Thoracic aorta (tissue), 2 donors: ENCODE measurements around the gene MSH3. TPM values are rescaled to one million over a fixed set of nuclear protein-coding genes. Genes with fewer than 3 reads are reported as not detected.
A peak's percentile ranks its signal among the peaks of the same experiment; 100 is the strongest.

Experiments used
- ATAC-seq: fragments of 150-250 bp; one replicate; pipeline ENCODE4 v1.8.0; 2017; ENCODE audit warnings: low read depth; ENCODE audit not compliant: insufficient number of reproducible peaks, low FRiP score
- DNase-seq: peaks from one replicate; pipeline ENCODE4 v3.0.0-alpha.2; 2020; ENCODE audit warnings: low spot score
- H3K27ac ChIP-seq, 2 donors: fragments of 200-600 bp; sonication (generic); 1 replicate in 1 of 2; 2 replicates in 1 of 2; pipeline ENCODE4 v1.5.1; 2016; ENCODE audit warnings: mild to moderate bottlenecking in 2 of 2, moderate library complexity in 2 of 2
- H3K27me3 ChIP-seq: fragments of 200-600 bp; sonication (generic); replicated peaks from 2 replicates; pipeline ENCODE4 v1.6.0; 2016; ENCODE audit warnings: mild to moderate bottlenecking; ENCODE audit not compliant: insufficient read depth
- H3K36me3 ChIP-seq: fragments of 200-600 bp; sonication (generic); one replicate; pipeline ENCODE4 v1.5.1; 2016
- H3K4me1 ChIP-seq, 2 donors: fragments of 200-600 bp; sonication (generic); 1 replicate in 1 of 2; 2 replicates in 1 of 2; pipeline versions ENCODE4 v1.5.1 to v1.6.0; 2016; ENCODE audit warnings: low read depth in 2 of 2, mild to moderate bottlenecking in 1 of 2; ENCODE audit not compliant: control insufficient read depth in 1 of 2
- H3K4me3 ChIP-seq: fragments of 200-600 bp; sonication (generic); 2 replicates; pipeline ENCODE4 v1.5.1; 2016; ENCODE audit warnings: mild to moderate bottlenecking
- H3K9me3 ChIP-seq: fragments of 200-600 bp; sonication (generic); 2 replicates; pipeline ENCODE4 v1.5.1; 2016
- total RNA-seq, 2 donors: library from RNA; depleted of rRNA; stranded (reverse); fragments of >200 nt; gene quantifications; one replicate each; pipeline versions ENCODE4 v1.1.0 to v1.2.3, GENCODE V29; 2016
- TF ChIP-seq, protein P1 (sequence below): fragments of 200-600 bp; sonication (generic); IDR thresholded peaks from one replicate; pipeline ENCODE4 v1.5.1; 2019; ENCODE audit warnings: antibody characterized with exemption

MSH3 gene
- total RNA-seq, 2 donors from 2014 or later: 12.3 to 12.9 TPM

DNA sequence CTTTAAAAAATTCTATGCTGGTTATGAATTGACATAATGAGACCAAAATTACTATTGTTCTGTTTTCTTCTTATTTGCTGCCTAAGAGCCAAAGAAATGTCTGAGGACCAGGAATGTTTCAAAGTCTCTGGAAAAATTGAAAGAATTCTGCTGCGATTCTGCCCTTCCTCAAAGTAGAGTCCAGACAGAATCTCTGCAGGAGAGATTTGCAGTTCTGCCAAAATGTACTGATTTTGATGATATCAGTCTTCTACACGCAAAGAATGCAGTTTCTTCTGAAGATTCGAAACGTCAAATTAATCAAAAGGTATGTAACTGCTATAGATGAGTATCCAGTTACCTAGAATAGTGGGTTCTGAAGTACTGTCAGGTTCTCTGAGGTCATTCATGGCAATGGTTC lies 10.6 kb downstream of the MSH3 start:
- Histone ChIP-seq H3K36me3 (no peaks in the 10 kb centered on the region), H3K9me3 (no peaks in the 10 kb centered on the region), H3K27ac (no peak overlapping the region), H3K4me3 (no peak overlapping the region), H3K27me3 (no peaks in the 10 kb centered on the region), H3K4me1 (no peaks in the 10 kb centered on the region)
- DNase-seq: no peak
- no peak for ATAC-seq
- TF ChIP-seq, protein P1, sequence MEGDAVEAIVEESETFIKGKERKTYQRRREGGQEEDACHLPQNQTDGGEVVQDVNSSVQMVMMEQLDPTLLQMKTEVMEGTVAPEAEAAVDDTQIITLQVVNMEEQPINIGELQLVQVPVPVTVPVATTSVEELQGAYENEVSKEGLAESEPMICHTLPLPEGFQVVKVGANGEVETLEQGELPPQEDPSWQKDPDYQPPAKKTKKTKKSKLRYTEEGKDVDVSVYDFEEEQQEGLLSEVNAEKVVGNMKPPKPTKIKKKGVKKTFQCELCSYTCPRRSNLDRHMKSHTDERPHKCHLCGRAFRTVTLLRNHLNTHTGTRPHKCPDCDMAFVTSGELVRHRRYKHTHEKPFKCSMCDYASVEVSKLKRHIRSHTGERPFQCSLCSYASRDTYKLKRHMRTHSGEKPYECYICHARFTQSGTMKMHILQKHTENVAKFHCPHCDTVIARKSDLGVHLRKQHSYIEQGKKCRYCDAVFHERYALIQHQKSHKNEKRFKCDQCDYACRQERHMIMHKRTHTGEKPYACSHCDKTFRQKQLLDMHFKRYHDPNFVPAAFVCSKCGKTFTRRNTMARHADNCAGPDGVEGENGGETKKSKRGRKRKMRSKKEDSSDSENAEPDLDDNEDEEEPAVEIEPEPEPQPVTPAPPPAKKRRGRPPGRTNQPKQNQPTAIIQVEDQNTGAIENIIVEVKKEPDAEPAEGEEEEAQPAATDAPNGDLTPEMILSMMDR: no peak

DNA sequence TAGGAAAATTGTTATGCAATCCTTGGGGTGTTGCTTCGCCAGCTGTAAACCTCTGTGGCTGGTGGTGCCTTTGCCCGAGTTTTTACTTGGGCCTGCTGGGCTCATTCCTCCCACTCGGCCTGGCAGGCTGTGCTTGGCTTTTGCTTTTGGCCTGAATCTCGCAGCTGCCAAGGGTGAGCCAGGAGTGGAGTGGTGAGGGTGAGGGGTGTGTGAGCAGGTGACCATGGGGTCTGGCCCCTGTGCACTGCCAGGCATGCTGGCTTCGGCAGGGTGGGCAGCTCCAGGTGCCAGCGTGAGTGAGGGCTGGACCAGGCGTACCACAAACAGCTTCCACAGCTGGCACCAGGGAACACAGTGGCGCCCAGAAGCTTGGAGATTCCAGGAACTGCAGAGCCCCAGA lies 12.9 kb downstream of the MSH3 start:
- TF ChIP-seq, protein P1: no peak
- Histone ChIP-seq H3K27ac (no peak overlapping the region), H3K27me3 (no peaks in the 10 kb centered on the region), H3K36me3 (no peaks in the 10 kb centered on the region), H3K4me3 (no peak overlapping the region), H3K9me3 (no peaks in the 10 kb centered on the region), H3K4me1 (no peaks in the 10 kb centered on the region)
- no peak for ATAC-seq
- DNase-seq: no peak

DNA sequence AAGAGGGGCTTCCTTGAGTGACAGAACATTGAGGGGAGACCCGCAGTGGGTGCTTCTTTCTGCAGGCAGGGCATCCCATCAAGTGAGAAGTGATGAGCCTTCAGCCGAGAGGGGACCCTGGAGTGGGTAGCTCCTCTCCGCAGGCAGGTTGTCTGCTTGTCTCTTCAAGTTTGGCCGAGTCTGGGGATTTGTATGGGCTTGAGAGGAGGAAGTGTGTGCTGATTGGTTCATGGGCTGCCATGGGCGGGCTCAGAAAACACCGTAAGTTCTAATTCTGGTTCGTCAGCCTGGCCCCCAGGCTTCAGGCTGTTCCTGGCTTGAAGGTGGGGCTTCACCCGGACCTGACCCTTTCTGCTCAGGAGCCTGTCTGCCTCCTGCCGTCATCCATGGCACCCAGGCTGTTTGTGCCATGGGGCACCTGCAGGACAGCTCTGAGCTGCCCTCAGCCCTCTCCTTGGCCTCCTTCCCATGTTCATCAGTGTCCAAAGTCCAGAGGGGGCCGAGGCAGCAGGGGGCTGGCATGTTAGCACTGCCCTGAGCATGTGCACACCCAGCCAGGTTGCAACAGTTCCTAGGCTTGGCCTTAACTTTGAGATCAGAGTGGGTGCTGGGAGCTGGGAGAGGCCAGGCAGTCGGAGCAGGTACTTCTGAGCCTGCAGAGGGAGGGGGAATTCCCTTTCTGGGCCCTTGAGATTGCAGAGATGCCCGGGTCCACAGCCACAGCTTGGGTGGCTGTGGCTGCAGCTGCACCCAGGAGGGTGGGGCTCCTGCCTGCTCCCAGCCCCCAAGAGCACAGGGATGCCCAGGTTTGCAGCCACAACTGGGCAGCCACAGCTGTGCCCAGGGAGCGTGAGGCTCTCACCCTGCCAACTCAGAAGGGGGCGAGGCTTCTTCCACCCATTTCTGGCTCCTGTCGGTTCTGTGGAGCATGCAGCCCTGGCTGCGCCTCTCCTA lies 13.8 kb downstream of the MSH3 start:
- Histone ChIP-seq H3K9me3 (no peaks in the 10 kb centered on the region), H3K4me3 (no peak overlapping the region), H3K4me1 (no peaks in the 10 kb centered on the region), H3K27me3 (no peaks in the 10 kb centered on the region), H3K27ac (no peak overlapping the region), H3K36me3 (peaks cover 2% of the 10 kb centered on the region)
- TF ChIP-seq, protein P1: no peak
- no peak for ATAC-seq
- DNase-seq: no peak

DNA sequence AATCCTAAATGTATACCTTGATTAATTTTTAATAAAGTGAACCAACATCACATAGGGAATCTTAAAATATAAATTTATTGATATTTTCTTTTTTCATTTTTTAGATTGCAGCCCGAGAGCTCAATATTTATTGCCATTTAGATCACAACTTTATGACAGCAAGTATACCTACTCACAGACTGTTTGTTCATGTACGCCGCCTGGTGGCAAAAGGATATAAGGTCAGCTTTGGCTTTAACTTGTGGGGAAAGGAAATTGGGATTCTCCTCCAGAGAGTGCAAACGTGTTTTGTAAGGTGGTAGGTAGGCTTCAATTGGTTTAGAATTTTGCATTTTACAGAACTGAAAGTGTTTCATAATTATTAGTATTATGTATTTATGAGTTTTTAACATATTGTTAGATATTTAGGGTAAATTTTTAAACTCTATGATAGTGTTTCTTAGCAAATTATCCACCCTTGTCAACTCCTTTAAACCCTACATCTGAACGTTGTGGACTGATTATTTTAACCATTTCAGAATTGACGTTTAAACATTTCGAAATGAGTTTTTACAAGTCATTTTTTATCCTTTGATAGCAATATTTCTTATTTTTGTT lies 17.8 kb downstream of the MSH3 start:
- Histone ChIP-seq H3K27me3 (no peaks in the 10 kb centered on the region), H3K4me1 (no peaks in the 10 kb centered on the region), H3K4me3 (no peak overlapping the region), H3K27ac (no peak overlapping the region), H3K9me3 (no peaks in the 10 kb centered on the region), H3K36me3 (peaks cover 4% of the 10 kb centered on the region)
- TF ChIP-seq, protein P1: peak; percentile 68
- ATAC-seq: peak; percentile 98
- DNase-seq: peak; percentile 6

DNA sequence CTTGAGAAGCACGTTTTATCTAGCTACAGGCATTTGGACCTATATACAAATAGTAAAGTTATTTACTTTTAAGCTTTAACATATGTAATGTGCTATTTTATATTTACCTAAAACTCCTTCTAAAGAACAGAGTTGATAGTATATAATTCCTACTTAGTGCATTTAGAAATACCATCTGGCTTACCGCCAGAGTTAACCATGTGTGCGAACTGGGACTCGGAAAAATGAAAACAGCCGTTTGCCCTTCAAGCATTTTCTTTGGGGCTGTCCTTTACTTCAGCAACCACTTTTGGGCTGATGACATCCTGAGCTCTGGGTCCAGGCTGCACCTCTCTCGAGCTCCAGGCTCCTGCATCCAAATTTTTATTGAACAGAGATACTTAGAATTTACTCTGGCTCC lies 22.3 kb downstream of the MSH3 start:
- no peak for ATAC-seq
- no peak for DNase-seq
- no peaks in the 10 kb centered on the region for H3K27me3 ChIP-seq
- TF ChIP-seq, protein P1: no peak
- peaks cover 11% of the 10 kb centered on the region for H3K36me3 ChIP-seq
- H3K4me1 ChIP-seq: no peaks in the 10 kb centered on the region
- no peaks in the 10 kb centered on the region for H3K9me3 ChIP-seq
- no peak overlapping the region for H3K4me3 ChIP-seq
- H3K27ac ChIP-seq: no peak overlapping the region
